Thyroid gland (tissue), 4 donors: ENCODE data around the gene KIF13A. TPM values are rescaled to one million over a fixed set of nuclear protein-coding genes. Genes with fewer than 3 reads are reported as not detected.

Experiments
- DNase-seq, 2 donors: peaks; one replicate each; pipeline ENCODE4 v3.0.0-alpha.2; 2019
- H3K27ac ChIP-seq, 3 donors: fragments of 200-600 bp; sonication (generic); 1 replicate in 2 of 3; 2 replicates in 1 of 3; pipeline ENCODE4 v1.5.1; 2016 to 2019; ENCODE audit warnings: mild to moderate bottlenecking in 1 of 3, moderate library complexity in 1 of 3
- H3K27me3 ChIP-seq: fragments of 200-600 bp; sonication (generic); one replicate; pipeline ENCODE4 v1.5.1; 2019
- H3K36me3 ChIP-seq, 2 donors: fragments of 200-600 bp; sonication (generic); one replicate each; pipeline ENCODE4 v1.5.1; 2016 to 2019
- H3K4me1 ChIP-seq, 2 donors: fragments of 200-600 bp; sonication (generic); one replicate each; pipeline ENCODE4 v1.5.1; 2017 to 2019
- H3K4me3 ChIP-seq, 3 donors: fragments of 200-600 bp; sonication (generic); replicated peaks in 1 of 3; 1 replicate in 2 of 3; 2 replicates in 1 of 3; pipeline ENCODE4 v1.5.1; 2016; ENCODE audit warnings: mild to moderate bottlenecking in 1 of 3
- H3K9me3 ChIP-seq: fragments of 200-600 bp; sonication (generic); one replicate; pipeline ENCODE4 v1.5.1; 2017
- POLR2A ChIP-seq, 2 donors: fragments of 450-650 bp; IDR thresholded peaks; one replicate each; pipeline ENCODE4 v1.6.1; 2017; ENCODE audit warnings: antibody characterized with exemption in 2 of 2, mild to moderate bottlenecking in 2 of 2, moderate library complexity in 1 of 2
- WGBS, 2 donors: methylation state at CpG; one replicate each; pipeline ENCODE4 v1.1.5; 2017; 5-methylcytosine and 5-hydroxymethylcytosine counted together
- intact Hi-C: fragments of 100-400 bp; cut with DNase I; formaldehyde crosslinking; loops from one replicate; pipeline ENCODE4 v1.15.1; 2023
- total RNA-seq, 4 donors: library from RNA; depleted of rRNA; stranded (reverse); fragments of >200 nt; gene quantifications; one replicate each; pipeline ENCODE4 v1.2.3, GENCODE V29; 2016
- TF ChIP-seq, protein P1 (sequence below), 6 experiments: fragments of 200-600 bp in 3 of 6; fragments of 450-650 bp in 3 of 6; sonication (generic) in 3 of 6; IDR thresholded peaks; one replicate each; pipeline ENCODE4 v1.5.1; 2016 to 2019; ENCODE audit warnings: antibody characterized with exemption in 6 of 6, mild to moderate bottlenecking in 2 of 6, inconsistent platforms in 1 of 6, moderate library complexity in 1 of 6

Gene KIF13A
- total RNA-seq, 4 donors from 2014 or later = 40.7 to 79.8 (median 66.4) TPM

DNA sequence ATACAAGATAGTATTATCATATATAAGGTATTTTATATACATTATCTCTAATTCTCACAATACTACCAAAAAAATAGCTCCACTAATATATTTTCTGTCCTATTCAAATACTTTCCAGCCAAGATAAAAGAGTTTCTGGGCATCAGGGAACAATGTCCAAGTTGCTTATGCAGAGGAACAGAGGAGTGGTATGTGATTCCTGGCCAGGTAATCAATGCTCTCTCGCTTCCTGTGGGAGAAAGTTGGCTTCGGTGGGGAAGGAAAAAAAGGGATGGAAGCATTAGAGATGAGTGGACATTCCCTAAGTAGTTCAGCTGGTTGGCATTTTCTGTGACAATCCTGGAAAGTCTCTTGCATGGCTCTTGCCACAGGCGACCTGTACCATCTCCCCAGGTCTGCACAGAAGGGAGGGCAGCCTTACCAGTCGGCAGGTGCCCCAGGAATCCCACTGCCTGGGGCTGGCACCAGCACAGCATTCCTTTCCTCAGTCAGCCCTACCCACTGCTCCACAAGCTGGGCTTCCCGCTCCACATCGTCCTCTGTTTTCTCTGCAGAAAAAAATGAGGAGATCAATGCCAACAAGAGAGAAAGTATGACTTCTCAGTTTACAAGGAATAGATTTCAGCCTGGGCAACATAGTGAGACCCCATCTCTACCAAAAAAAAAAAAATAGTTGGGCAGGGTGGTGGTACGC is 202.2 kb downstream of the KIF13A start:
- DNase-seq = no peak
- no peak overlapping the region for H3K4me3 ChIP-seq
- no peaks in the 10 kb centered on the region for H3K9me3 ChIP-seq
- H3K27me3 ChIP-seq = no peaks in the 10 kb centered on the region
- H3K36me3 ChIP-seq = peaks cover 24 to 25% of the 10 kb centered on the region in 2 donors
- TF ChIP-seq, protein P1, sequence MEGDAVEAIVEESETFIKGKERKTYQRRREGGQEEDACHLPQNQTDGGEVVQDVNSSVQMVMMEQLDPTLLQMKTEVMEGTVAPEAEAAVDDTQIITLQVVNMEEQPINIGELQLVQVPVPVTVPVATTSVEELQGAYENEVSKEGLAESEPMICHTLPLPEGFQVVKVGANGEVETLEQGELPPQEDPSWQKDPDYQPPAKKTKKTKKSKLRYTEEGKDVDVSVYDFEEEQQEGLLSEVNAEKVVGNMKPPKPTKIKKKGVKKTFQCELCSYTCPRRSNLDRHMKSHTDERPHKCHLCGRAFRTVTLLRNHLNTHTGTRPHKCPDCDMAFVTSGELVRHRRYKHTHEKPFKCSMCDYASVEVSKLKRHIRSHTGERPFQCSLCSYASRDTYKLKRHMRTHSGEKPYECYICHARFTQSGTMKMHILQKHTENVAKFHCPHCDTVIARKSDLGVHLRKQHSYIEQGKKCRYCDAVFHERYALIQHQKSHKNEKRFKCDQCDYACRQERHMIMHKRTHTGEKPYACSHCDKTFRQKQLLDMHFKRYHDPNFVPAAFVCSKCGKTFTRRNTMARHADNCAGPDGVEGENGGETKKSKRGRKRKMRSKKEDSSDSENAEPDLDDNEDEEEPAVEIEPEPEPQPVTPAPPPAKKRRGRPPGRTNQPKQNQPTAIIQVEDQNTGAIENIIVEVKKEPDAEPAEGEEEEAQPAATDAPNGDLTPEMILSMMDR (IDR thresholded peaks at IDR 0.05) = no peak
- TF ChIP-seq POLR2A (IDR thresholded peaks at IDR 0.05) = no peak
- intact Hi-C loops = no loop called here
- 90 to 91% methylated on average over 7 of the region's 7 CpGs for WGBS, 2 donors
- H3K4me1 ChIP-seq = no peaks in the 10 kb centered on the region
- no peak overlapping the region for H3K27ac ChIP-seq

DNA sequence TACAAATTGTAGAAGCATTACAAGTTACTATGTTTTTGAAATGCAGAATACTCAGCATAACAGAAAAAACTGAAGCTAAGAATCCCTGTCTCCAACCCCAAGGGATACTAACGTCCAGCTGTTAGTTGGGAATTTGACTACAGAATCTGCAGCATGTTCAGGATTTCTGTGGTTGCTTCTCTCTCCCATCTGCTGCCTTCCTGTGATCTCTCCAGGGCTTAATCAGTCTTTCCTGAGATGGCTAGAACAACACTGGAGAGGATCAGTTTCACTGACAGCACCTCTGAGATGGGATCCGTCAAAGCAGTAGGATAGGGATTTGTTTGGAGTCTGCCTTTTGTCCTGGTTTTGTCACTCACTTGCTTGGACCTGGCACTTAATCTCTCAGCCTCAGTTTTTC is 207.4 kb downstream of the KIF13A start:
- no peak overlapping the region for H3K27ac ChIP-seq
- DNase-seq = no peak
- no peaks in the 10 kb centered on the region for H3K9me3 ChIP-seq
- TF ChIP-seq, protein P1 (IDR thresholded peaks at IDR 0.05) = no peak
- no peak for TF ChIP-seq POLR2A (IDR thresholded peaks at IDR 0.05)
- intact Hi-C loops = no loop called here
- H3K27me3 ChIP-seq = no peaks in the 10 kb centered on the region
- peaks cover 36 to 46% of the 10 kb centered on the region in 2 donors for H3K36me3 ChIP-seq
- no peak overlapping the region for H3K4me3 ChIP-seq
- no peaks in the 10 kb centered on the region for H3K4me1 ChIP-seq
- 80 to 96% methylated on average over 2 of the region's 2 CpGs for WGBS, 2 donors

DNA sequence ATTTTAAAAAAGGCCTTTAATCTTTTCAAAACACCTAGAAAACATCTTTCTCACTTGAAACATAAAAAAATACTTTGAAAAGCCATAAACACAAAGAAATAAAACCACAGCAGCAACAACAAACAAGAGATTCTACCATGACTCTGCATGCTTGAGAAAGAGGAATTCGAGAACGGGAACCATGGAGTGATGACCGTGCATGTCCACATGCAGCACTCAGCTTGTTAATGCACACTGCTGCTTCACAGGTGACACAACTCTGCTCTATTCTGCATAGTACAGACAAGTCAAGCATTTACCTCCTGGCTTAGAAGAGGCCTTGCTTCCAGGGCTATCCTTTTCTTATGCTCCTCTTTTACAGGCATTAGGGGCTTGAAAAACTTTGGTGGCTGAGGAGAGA is 215.8 kb downstream of the KIF13A start:
- no peaks in the 10 kb centered on the region for H3K9me3 ChIP-seq
- no peak overlapping the region for H3K4me3 ChIP-seq
- H3K27ac ChIP-seq = no peak overlapping the region
- 87 to 89% methylated on average over 3 of the region's 3 CpGs for WGBS, 2 donors
- H3K36me3 ChIP-seq = peaks cover 39 to 44% of the 10 kb centered on the region in 2 donors
- H3K4me1 ChIP-seq = no peaks in the 10 kb centered on the region
- H3K27me3 ChIP-seq = no peaks in the 10 kb centered on the region
- TF ChIP-seq, protein P1 (IDR thresholded peaks at IDR 0.05) = no peak
- TF ChIP-seq POLR2A (IDR thresholded peaks at IDR 0.05) = no peak
- no peak for DNase-seq
- intact Hi-C loops = no loop called here

DNA sequence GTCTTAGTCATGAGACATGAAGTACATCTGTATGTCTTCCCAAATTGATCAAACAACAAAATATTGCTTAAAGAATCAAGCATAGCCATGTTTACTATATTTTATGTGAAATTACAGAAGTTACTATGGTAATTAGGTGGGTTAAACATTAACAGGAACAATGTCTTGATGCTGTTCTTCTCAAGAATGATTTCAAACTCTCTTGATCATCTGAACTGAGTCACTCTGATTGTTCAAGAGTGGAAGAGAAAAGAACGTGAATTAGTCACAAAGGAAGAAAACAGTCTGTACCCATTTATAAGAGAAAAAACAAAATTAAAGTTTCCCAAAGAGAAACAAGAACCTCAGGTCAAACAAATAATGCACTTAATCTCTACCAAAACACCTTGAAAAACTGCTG is 218.6 kb downstream of the KIF13A start:
- no peaks in the 10 kb centered on the region for H3K9me3 ChIP-seq
- no peak for DNase-seq
- H3K27me3 ChIP-seq = no peaks in the 10 kb centered on the region
- no peak for TF ChIP-seq POLR2A (IDR thresholded peaks at IDR 0.05)
- TF ChIP-seq, protein P1 (IDR thresholded peaks at IDR 0.05) = no peak
- H3K4me1 ChIP-seq = no peaks in the 10 kb centered on the region
- H3K4me3 ChIP-seq = no peak overlapping the region
- H3K36me3 ChIP-seq = peaks cover 39 to 42% of the 10 kb centered on the region in 2 donors
- intact Hi-C loops = no loop called here
- 93 to 98% methylated on average over 1 of the region's 1 CpG for WGBS, 2 donors
- no peak overlapping the region for H3K27ac ChIP-seq

DNA sequence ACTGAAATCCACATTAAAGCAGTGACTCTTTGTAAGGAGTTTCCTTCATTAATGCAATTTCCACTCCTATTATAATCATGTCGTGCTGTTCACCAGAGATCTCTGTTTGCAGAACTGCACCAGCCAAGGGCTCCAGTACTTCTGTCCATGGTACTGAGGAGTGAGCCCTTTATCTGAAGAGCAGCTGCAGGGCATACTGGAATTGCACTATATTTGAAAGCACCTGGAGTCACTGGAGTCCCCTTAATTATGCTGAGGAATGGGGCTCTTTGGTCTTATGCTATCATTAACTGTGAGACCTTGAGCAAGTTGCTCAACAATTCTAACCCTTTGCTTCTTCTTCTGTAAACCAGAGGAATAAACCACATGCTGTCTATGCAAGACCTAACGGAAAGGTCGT is 219.0 kb downstream of the KIF13A start:
- TF ChIP-seq POLR2A (IDR thresholded peaks at IDR 0.05) = no peak
- TF ChIP-seq, protein P1 (IDR thresholded peaks at IDR 0.05) = no peak
- peaks cover 41 to 44% of the 10 kb centered on the region in 2 donors for H3K36me3 ChIP-seq
- intact Hi-C loops = no loop called here

More for the DNA sequence above, 219.0 kb downstream of the KIF13A start:
- no peak for DNase-seq
- H3K4me3 ChIP-seq = no peak overlapping the region
- WGBS, 2 donors = 79% methylated on average over 3 of the region's 3 CpGs
- no peaks in the 10 kb centered on the region for H3K27me3 ChIP-seq
- no peaks in the 10 kb centered on the region for H3K9me3 ChIP-seq
- no peak overlapping the region for H3K27ac ChIP-seq
- H3K4me1 ChIP-seq = no peaks in the 10 kb centered on the region
